MG63 (cell line): Measurements from ENCODE around the gene C6orf89. TPM values are rescaled to one million over a fixed set of nuclear protein-coding genes. Genes with fewer than 3 reads are reported as not detected.

Experiments
- DNase-seq: peaks from one replicate; pipeline ENCODE4 v3.0.0-alpha.2; 2020
- H3K27me3 ChIP-seq: fragments of 250-450 bp; sonication (Bioruptor Pico); 2 replicates; pipeline ENCODE4 v1.5.1; 2020; ENCODE audit warnings: mild to moderate bottlenecking, moderate library complexity
- H3K36me3 ChIP-seq: fragments of 250-450 bp; sonication (Bioruptor Pico); 2 replicates; pipeline ENCODE4 v1.5.1; 2020; ENCODE audit warnings: mild to moderate bottlenecking, moderate library complexity
- H3K4me3 ChIP-seq: fragments of 250-450 bp; sonication (Bioruptor Pico); 2 replicates; pipeline ENCODE4 v1.5.1; 2020; ENCODE audit warnings: mild to moderate bottlenecking, moderate library complexity
- H3K9me3 ChIP-seq: fragments of 250-450 bp; sonication (Bioruptor Pico); 2 replicates; pipeline ENCODE4 v1.5.1; 2020; ENCODE audit warnings: mild to moderate bottlenecking, moderate library complexity
- total RNA-seq: library from RNA; depleted of rRNA; stranded (reverse); fragments of >200 nt; shearing (Covaris generic); gene quantifications from 2 replicates; pipeline ENCODE4 v1.2.3, GENCODE V29; 2014; ENCODE audit warnings: low replicate concordance; rRNA removed

C6orf89 gene
- total RNA-seq, 1 experiment from 2014 or later = 32.0 TPM

GRCh38 chr6:36976931-36977330 is 91.2 kb downstream of the C6orf89 start:
- peaks cover 89% of the 10 kb centered on the region for H3K36me3 ChIP-seq
- H3K4me3 ChIP-seq = no peak overlapping the region
- no peaks in the 10 kb centered on the region for H3K9me3 ChIP-seq
- DNase-seq = no peak
- no peaks in the 10 kb centered on the region for H3K27me3 ChIP-seq

- Histone ChIP-seq H3K36me3 (peaks cover 87% of the 10 kb centered on the region), H3K9me3 (no peaks in the 10 kb centered on the region), H3K4me3 (no peak overlapping the region), H3K27me3 (no peaks in the 10 kb centered on the region)
- DNase-seq = no peak
Measured at GRCh38 chr6:36977470-36977941, 91.8 kb downstream of the C6orf89 start.

Other genes with a start within 250 kb of the C6orf89 start
- 15.8 and 25.8 TPM in 2 replicates for gene CDKN1A, start 207.2 kb upstream of the C6orf89 start, total RNA-seq
- not detected in 2 replicates for gene RAB44, start 188.1 kb upstream of the C6orf89 start, total RNA-seq
- gene CPNE5, start 46.5 kb upstream of the C6orf89 start, total RNA-seq = 0.59 TPM in 1 of 2 replicates, not detected in the other
- 52.9 and 54.4 TPM in 2 replicates for gene PPIL1, start 11.1 kb upstream of the C6orf89 start, total RNA-seq
- not detected in 2 replicates for gene PI16, start 68.8 kb downstream of the C6orf89 start, total RNA-seq
- 195 and 270 TPM in 2 replicates for gene MTCH1, start 100.2 kb downstream of the C6orf89 start, total RNA-seq
- gene FGD2, start 119.7 kb downstream of the C6orf89 start, total RNA-seq = 0.33 TPM in 1 of 2 replicates, not detected in the other